Caco-2 (cell line): Measurements from ENCODE around the gene NFASC. TPM values are rescaled to one million over a fixed set of nuclear protein-coding genes. Genes with fewer than 3 reads are reported as not detected.

Experiments
- BruUV-seq: library from RNA; stranded (reverse); fragments of 400-500 nt; replicated peaks from 2 replicates; lab custom pipeline; 2021; lab: Mats Ljungman, UMichigan
- CTCF ChIA-PET: fragments of 300-600 bp; sonication (Branson Sonifier 250); formaldehyde crosslinking; loops from one replicate; lab custom pipeline; 2022; ENCODE audit warnings: antibody characterized with exemption; lab: Charles Lee
- POLR2A ChIA-PET: fragments of 300-600 bp; sonication (Branson Sonifier 250); formaldehyde crosslinking; loops from one replicate; lab custom pipeline; 2022; ENCODE audit warnings: antibody characterized with exemption; lab: Charles Lee
- DNase-seq, 2 experiments: peaks; one replicate each; pipeline versions ENCODE4 v3.0.0 to v3.0.0-alpha.2; 2020 to 2022
- H3K27me3 ChIP-seq: replicated peaks from 2 replicates; pipeline ENCODE4 v1.6.0; 2011; ENCODE audit warnings: low read length; ENCODE audit not compliant: control insufficient read depth, insufficient read depth
- H3K36me3 ChIP-seq: 2 replicates; pipeline ENCODE4 v1.5.1; 2011; ENCODE audit warnings: low read length; ENCODE audit not compliant: control insufficient read depth, insufficient read depth
- H3K4me1 ChIP-seq: fragments of 250-450 bp; sonication (Bioruptor Pico); 2 replicates; pipeline ENCODE4 v1.5.1; 2020; ENCODE audit warnings: mild to moderate bottlenecking
- H3K4me3 ChIP-seq: 2 replicates; pipeline ENCODE4 v1.5.1; 2011; ENCODE audit warnings: low read depth, mild to moderate bottlenecking, control low read depth, low read length
- H3K9me3 ChIP-seq: fragments of 250-450 bp; sonication (Bioruptor Pico); 2 replicates; pipeline ENCODE4 v1.5.1; 2020; ENCODE audit warnings: mild to moderate bottlenecking, moderate library complexity
- H3K27ac Mint-ChIP-seq: one replicate; pipeline ENCODE4 v1.8.0; 2022; ENCODE audit warnings: mixed read lengths; ENCODE audit not compliant: unreplicated experiment
- H3K27me3 Mint-ChIP-seq: one replicate; pipeline ENCODE4 v1.8.0; 2022; ENCODE audit warnings: mixed read lengths; ENCODE audit not compliant: insufficient read depth, unreplicated experiment
- H3K36me3 Mint-ChIP-seq: one replicate; pipeline ENCODE4 v1.8.0; 2022; ENCODE audit warnings: mild to moderate bottlenecking, mixed read lengths; ENCODE audit not compliant: insufficient read depth, unreplicated experiment
- H3K4me1 Mint-ChIP-seq: one replicate; pipeline ENCODE4 v1.8.0; 2022; ENCODE audit warnings: low read depth, mixed read lengths; ENCODE audit not compliant: unreplicated experiment
- H3K4me3 Mint-ChIP-seq: one replicate; pipeline ENCODE4 v1.8.0; 2022; ENCODE audit warnings: mild to moderate bottlenecking, moderate library complexity, mixed read lengths; ENCODE audit not compliant: unreplicated experiment
- H3K9me3 Mint-ChIP-seq: one replicate; pipeline ENCODE4 v1.8.0; 2022; ENCODE audit warnings: mixed read lengths; ENCODE audit not compliant: unreplicated experiment
- intact Hi-C: fragments of 100-400 bp; cut with micrococcal nuclease; formaldehyde crosslinking; loops from one replicate; pipeline ENCODE4 v1.10.0; 2022; ENCODE audit not compliant: unreplicated experiment
- total RNA-seq: library from RNA; stranded (reverse); gene quantifications from 2 replicates; pipeline ENCODE4 v1.2.3, GENCODE V29; 2022
- TF ChIP-seq, protein P1 (sequence below), 2 experiments: fragments of 200-600 bp in 1 of 2; IDR thresholded peaks; 1 replicate in 1 of 2; 2 replicates in 1 of 2; pipeline versions ENCODE4 v1.5.1 to v1.8.0; 2011 to 2022; ENCODE audit warnings: antibody characterized with exemption in 1 of 2, control low read depth in 1 of 2, inconsistent platforms in 1 of 2, low read depth in 1 of 2, low read length in 1 of 2, mild to moderate bottlenecking in 1 of 2, moderate library complexity in 1 of 2; ENCODE audit not compliant: insufficient read depth in 1 of 2, severe bottlenecking in 1 of 2, unreplicated experiment in 1 of 2

NFASC gene
- total RNA-seq, 1 experiment from 2014 or later = 1.3 TPM

DNA sequence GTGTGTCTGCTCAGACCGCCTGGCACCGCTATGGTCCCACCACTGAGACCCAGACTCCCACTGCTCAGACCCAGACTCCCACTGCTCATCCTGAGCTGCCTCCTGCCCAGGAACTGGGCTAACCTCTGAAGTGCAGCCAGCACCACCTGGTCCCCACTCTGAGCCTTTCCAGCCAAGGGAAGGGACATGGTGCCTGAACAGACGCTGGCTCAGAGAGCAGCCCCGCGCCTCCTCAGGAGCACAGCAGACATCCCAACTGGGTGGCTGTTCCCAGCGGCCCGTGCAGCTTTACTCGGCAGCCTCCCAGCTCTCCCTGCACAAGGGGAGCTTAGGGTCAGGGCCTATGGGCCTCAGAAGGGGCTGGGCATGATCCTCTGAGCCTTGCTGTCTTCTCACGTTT is 144.6 kb downstream of the NFASC start:
- H3K27me3 Mint-ChIP-seq = peaks cover 2% of the 10 kb centered on the region
- BruUV-seq = no TSS peak
- POLR2A ChIA-PET = no interaction called here
- no peak overlapping the region for H3K27ac Mint-ChIP-seq
- peaks cover 7% of the 10 kb centered on the region for H3K4me1 ChIP-seq
- H3K4me3 ChIP-seq = no peak overlapping the region
- H3K36me3 Mint-ChIP-seq = no peaks in the 10 kb centered on the region
- TF ChIP-seq, protein P1, sequence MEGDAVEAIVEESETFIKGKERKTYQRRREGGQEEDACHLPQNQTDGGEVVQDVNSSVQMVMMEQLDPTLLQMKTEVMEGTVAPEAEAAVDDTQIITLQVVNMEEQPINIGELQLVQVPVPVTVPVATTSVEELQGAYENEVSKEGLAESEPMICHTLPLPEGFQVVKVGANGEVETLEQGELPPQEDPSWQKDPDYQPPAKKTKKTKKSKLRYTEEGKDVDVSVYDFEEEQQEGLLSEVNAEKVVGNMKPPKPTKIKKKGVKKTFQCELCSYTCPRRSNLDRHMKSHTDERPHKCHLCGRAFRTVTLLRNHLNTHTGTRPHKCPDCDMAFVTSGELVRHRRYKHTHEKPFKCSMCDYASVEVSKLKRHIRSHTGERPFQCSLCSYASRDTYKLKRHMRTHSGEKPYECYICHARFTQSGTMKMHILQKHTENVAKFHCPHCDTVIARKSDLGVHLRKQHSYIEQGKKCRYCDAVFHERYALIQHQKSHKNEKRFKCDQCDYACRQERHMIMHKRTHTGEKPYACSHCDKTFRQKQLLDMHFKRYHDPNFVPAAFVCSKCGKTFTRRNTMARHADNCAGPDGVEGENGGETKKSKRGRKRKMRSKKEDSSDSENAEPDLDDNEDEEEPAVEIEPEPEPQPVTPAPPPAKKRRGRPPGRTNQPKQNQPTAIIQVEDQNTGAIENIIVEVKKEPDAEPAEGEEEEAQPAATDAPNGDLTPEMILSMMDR (IDR thresholded peaks at IDR 0.05; ENCODE audit: insufficient read depth in 1 of 2, low read depth in 1 of 2, low read length in 1 of 2, severe bottlenecking in 1 of 2, unreplicated experiment in 1 of 2) = no peak
- H3K4me1 Mint-ChIP-seq = no peaks in the 10 kb centered on the region
- intact Hi-C loops = no loop called here
- no peaks in the 10 kb centered on the region for H3K9me3 ChIP-seq
- DNase-seq = no peak
- peaks cover 2% of the 10 kb centered on the region; the same call in 1 of the 2 replicates for H3K27me3 ChIP-seq
- H3K9me3 Mint-ChIP-seq = no peaks in the 10 kb centered on the region
- no peak overlapping the region for H3K4me3 Mint-ChIP-seq
- CTCF ChIA-PET = interaction anchor here (0.5 kb wide), 1 partner anchor 185 kb away, joined by 3 read pairs; no protein-coding TSS in a partner anchor
- no peaks in the 10 kb centered on the region for H3K36me3 ChIP-seq

DNA sequence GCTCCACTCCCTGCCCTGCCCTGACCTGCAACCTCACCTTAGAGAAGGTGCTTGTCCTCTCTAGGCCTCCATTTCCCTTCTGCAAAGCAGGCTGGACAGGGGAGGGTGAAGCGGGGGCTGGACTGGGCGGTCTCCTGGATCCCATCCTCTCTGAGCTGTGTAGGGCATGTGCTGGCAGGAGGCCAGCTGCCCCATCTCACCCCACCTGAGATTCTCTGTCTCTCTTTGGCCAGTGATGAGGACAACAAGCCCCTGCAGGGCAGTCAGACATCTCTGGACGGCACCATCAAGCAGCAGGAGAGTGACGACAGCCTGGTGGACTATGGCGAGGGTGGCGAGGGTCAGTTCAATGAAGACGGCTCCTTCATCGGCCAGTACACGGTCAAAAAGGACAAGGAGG is 145.4 kb downstream of the NFASC start:
- ChIA-PET CTCF (no interaction called here), POLR2A (no interaction called here)
- Mint-ChIP-seq H3K36me3 (no peaks in the 10 kb centered on the region), H3K27ac (no peak overlapping the region), H3K4me3 (no peak overlapping the region), H3K27me3 (peaks cover 8% of the 10 kb centered on the region), H3K9me3 (no peaks in the 10 kb centered on the region), H3K4me1 (no peaks in the 10 kb centered on the region)
- H3K9me3 ChIP-seq = no peaks in the 10 kb centered on the region
- no TSS peak for BruUV-seq
- no peak overlapping the region for H3K4me3 ChIP-seq
- H3K36me3 ChIP-seq = no peaks in the 10 kb centered on the region
- no peak for DNase-seq
- H3K4me1 ChIP-seq = peaks cover 5% of the 10 kb centered on the region
- TF ChIP-seq, protein P1 (IDR thresholded peaks at IDR 0.05; ENCODE audit: insufficient read depth in 1 of 2, low read depth in 1 of 2, low read length in 1 of 2, severe bottlenecking in 1 of 2, unreplicated experiment in 1 of 2) = no peak
- H3K27me3 ChIP-seq = peaks cover 2% of the 10 kb centered on the region; the same call in 1 of the 2 replicates
- intact Hi-C loops = no loop called here

DNA sequence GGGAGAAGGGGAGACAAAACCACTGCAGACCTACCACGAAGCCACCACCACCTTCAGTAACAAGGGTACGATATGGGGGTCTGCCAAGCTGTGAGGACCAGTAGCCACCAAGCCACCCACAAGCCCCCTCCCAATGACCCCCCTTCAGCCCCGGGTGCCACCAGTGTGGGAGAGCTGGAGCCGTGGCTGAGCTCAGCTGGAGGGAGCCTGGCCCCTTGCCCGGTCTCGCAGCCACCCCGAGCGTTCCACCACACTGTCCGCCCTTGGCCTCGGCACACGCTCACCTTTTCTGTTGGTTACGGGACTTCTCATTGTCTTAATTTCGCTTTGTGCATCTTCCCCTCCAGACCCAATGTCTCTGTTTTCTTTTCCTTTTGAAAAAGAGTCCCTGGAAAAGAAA is 145.9 kb downstream of the NFASC start:
- no peak overlapping the region for H3K4me3 ChIP-seq
- no peaks in the 10 kb centered on the region for H3K9me3 Mint-ChIP-seq
- peaks cover under 1% of the 10 kb centered on the region; the same call in 1 of the 2 replicates for H3K4me1 ChIP-seq
- no peaks in the 10 kb centered on the region for H3K36me3 Mint-ChIP-seq
- intact Hi-C loops = no loop called here
- ChIA-PET CTCF (no interaction called here), POLR2A (no interaction called here)
- no peaks in the 10 kb centered on the region for H3K4me1 Mint-ChIP-seq
- TF ChIP-seq, protein P1 (IDR thresholded peaks at IDR 0.05; ENCODE audit: insufficient read depth in 1 of 2, low read depth in 1 of 2, low read length in 1 of 2, severe bottlenecking in 1 of 2, unreplicated experiment in 1 of 2) = no peak
- DNase-seq = no peak
- H3K36me3 ChIP-seq = no peaks in the 10 kb centered on the region
- no peaks in the 10 kb centered on the region for H3K9me3 ChIP-seq
- H3K27me3 Mint-ChIP-seq = peaks cover 8% of the 10 kb centered on the region
- no peak overlapping the region for H3K27ac Mint-ChIP-seq
- H3K4me3 Mint-ChIP-seq = no peak overlapping the region
- H3K27me3 ChIP-seq = peaks cover 2% of the 10 kb centered on the region; the same call in 1 of the 2 replicates
- no TSS peak for BruUV-seq
